H1 (cell line): ENCODE measurements around the gene CDRT4. TPM values are rescaled to one million over a fixed set of nuclear protein-coding genes. Genes with fewer than 3 reads are reported as not detected.

Experiments
- KDM1A ChIP-seq: fragments of 200-600, 300-600 bp; sonication (generic); IDR thresholded peaks from 2 replicates; pipeline ENCODE4 v1.7.1; 2016; ENCODE audit warnings: mild to moderate bottlenecking, low read length, borderline replicate concordance
- NRF1 ChIP-seq: IDR thresholded peaks from 2 replicates; pipeline ENCODE4 v1.6.1; 2011; ENCODE audit warnings: mild to moderate bottlenecking, low read depth, low read length, improper control_type of control experiment
- polyA plus RNA-seq, 7 experiments: library from polyadenylated mRNA; depleted of rRNA in 3 of 7; stranded (reverse) in 5 of 7; unstranded in 2 of 7; fragments of >200 nt in 5 of 7; fragments of 200-250 nt in 2 of 7; gene quantifications; 1 replicate in 5 of 7; 2 replicates in 1 of 7; 4 replicates in 1 of 7; pipeline versions ENCODE4 v1.2.1 to v1.2.3, GENCODE V29; 2011 to 2013; ENCODE audit warnings: missing spikeins in 2 of 7, mixed read lengths in 2 of 7
- total RNA-seq: library from RNA; stranded (reverse); fragmentation: NEBNext Ultra II Directional; extraction: Animal tissue kit (Norgen Biotek cat#: 25700); gene quantifications from 2 replicates; pipeline ENCODE4 v1.2.1, GENCODE V29; 2021
- TF ChIP-seq, protein P1 (sequence below), 3 experiments: IDR thresholded peaks; 1 replicate in 2 of 3; 2 replicates in 1 of 3; pipeline versions ENCODE4 v1.5.1 to v1.6.1; 2011; ENCODE audit warnings: low read length in 3 of 3, mild to moderate bottlenecking in 3 of 3, inconsistent platforms in 2 of 3, low read depth in 1 of 3, moderate library complexity in 1 of 3; ENCODE audit not compliant: insufficient read depth in 1 of 3; ENCODE audit errors: control extremely low read depth in 1 of 3

Gene CDRT4
- total and polyA plus RNA-seq, 2 of the 8 experiments (the other 6 are each of a cell fraction or from before 2014, with no cell fraction given), result 2.6 to 5.6 TPM

GRCh38 chr17:15475631-15476354 is 8.4 kb upstream of the CDRT4 start (continued):
- TF ChIP-seq KDM1A (no peak), NRF1 (no peak)
- TF ChIP-seq, protein P1, sequence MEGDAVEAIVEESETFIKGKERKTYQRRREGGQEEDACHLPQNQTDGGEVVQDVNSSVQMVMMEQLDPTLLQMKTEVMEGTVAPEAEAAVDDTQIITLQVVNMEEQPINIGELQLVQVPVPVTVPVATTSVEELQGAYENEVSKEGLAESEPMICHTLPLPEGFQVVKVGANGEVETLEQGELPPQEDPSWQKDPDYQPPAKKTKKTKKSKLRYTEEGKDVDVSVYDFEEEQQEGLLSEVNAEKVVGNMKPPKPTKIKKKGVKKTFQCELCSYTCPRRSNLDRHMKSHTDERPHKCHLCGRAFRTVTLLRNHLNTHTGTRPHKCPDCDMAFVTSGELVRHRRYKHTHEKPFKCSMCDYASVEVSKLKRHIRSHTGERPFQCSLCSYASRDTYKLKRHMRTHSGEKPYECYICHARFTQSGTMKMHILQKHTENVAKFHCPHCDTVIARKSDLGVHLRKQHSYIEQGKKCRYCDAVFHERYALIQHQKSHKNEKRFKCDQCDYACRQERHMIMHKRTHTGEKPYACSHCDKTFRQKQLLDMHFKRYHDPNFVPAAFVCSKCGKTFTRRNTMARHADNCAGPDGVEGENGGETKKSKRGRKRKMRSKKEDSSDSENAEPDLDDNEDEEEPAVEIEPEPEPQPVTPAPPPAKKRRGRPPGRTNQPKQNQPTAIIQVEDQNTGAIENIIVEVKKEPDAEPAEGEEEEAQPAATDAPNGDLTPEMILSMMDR (IDR thresholded peaks at IDR 0.05; ENCODE audit: control extremely low read depth in 1 of 3, insufficient read depth in 1 of 3, low read depth in 1 of 3, low read length in 3 of 3), result no peak
